K562 (cell line): Measurements from ENCODE around the gene C14orf180. TPM values are rescaled to one million over a fixed set of nuclear protein-coding genes. Genes with fewer than 3 reads are reported as not detected.

Source experiments
- ATAC-seq: fragments of 200-7000 bp; cut with Tn5 transposase; 3 replicates; pipeline ENCODE4 v1.9.1; 2020; ENCODE audit warnings: moderate library complexity
- BruUV-seq: library from RNA; stranded (reverse); fragments of 400-500 nt; replicated peaks from 2 replicates; lab custom pipeline; 2021; lab: Mats Ljungman, UMichigan
- CTCF ChIA-PET: fragments of 300-600 bp; formaldehyde crosslinking; extraction: SDS; loops from one replicate; lab custom pipeline; 2021; ENCODE audit warnings: low intra/inter-chr PET ratio; lab: Yijun Ruan, JAX
- POLR2A ChIA-PET: fragments of 300-600, 350-650 bp; sonication (Branson Sonifier 250); formaldehyde crosslinking; extraction: SDS; loops from one replicate; lab custom pipeline; 2021; ENCODE audit warnings: antibody characterized with exemption, inconsistent platforms; lab: Yijun Ruan, JAX
- DNase-seq, 4 experiments: peaks; one replicate each; pipeline versions ENCODE4 v3.0.0 to v3.0.0-alpha.2; 2011 to 2018; ENCODE audit warnings: low spot score in 3 of 4, mixed read lengths in 3 of 4; ENCODE audit errors: extremely low read depth in 1 of 4
- FAIRE-seq: peaks from 2 replicates; lab custom pipeline; 2011; peaks lifted over from hg19 to GRCh38; lab: Jason Lieb, UNC
- H2AFZ ChIP-seq: 2 replicates; pipeline ENCODE4 v1.6.0; 2011; ENCODE audit warnings: low read depth, low read length, control low read depth, inconsistent platforms
- H3K27ac ChIP-seq: fragments of 200-600 bp; 3 replicates; pipeline ENCODE4 v1.8.0; 2011; ENCODE audit warnings: low read depth, mild to moderate bottlenecking, control low read depth, inconsistent platforms, low read length, moderate library complexity, mixed read lengths; ENCODE audit errors: extremely low read depth
- H3K27me3 ChIP-seq, 2 experiments: fragments of 300-600 bp in 1 of 2; 2 replicates in 1 of 2; 3 replicates in 1 of 2; pipeline versions ENCODE4 v1.6.0 to v1.8.0; 2011; ENCODE audit warnings: inconsistent platforms in 2 of 2, low read length in 2 of 2, mild to moderate bottlenecking in 1 of 2, mixed read lengths in 1 of 2, moderate library complexity in 1 of 2; ENCODE audit not compliant: control insufficient read depth in 2 of 2, insufficient read depth in 2 of 2
- H3K36me3 ChIP-seq: fragments of 300-600 bp; 3 replicates; pipeline ENCODE4 v1.8.0; 2011; ENCODE audit warnings: mild to moderate bottlenecking, low read length, inconsistent platforms; ENCODE audit not compliant: control insufficient read depth, insufficient read depth
- H3K4me1 ChIP-seq, 2 experiments: fragments of 200-600 bp in 1 of 2; replicated peaks in 1 of 2; 2 replicates in 1 of 2; 3 replicates in 1 of 2; pipeline versions ENCODE4 v1.5.1 to v1.8.0; 2011; ENCODE audit warnings: inconsistent platforms in 2 of 2, low read length in 2 of 2, mild to moderate bottlenecking in 1 of 2, mixed read lengths in 1 of 2, moderate library complexity in 1 of 2; ENCODE audit not compliant: control insufficient read depth in 2 of 2, insufficient read depth in 2 of 2
- H3K4me2 ChIP-seq: 2 replicates; pipeline ENCODE4 v1.6.1; 2011; ENCODE audit warnings: low read length, control low read depth, inconsistent platforms, mixed read lengths; ENCODE audit not compliant: insufficient read depth
- H3K4me3 ChIP-seq: fragments of 200-600 bp; sonication (generic), shearing (Covaris generic); 2 replicates; pipeline ENCODE4 v1.5.1; 2016; ENCODE audit warnings: control low read depth, inconsistent platforms
- H3K79me2 ChIP-seq: fragments of 200-600 bp; 3 replicates; pipeline ENCODE4 v1.8.0; 2011; ENCODE audit warnings: low read length, inconsistent platforms; ENCODE audit not compliant: control insufficient read depth, insufficient read depth
- H3K9ac ChIP-seq, 2 experiments: 2 replicates each; pipeline versions ENCODE4 v1.6.0 to v1.6.1; 2011; ENCODE audit warnings: low read depth in 2 of 2, low read length in 2 of 2, control low read depth in 1 of 2, inconsistent platforms in 1 of 2, mild to moderate bottlenecking in 1 of 2, mixed read lengths in 1 of 2; ENCODE audit not compliant: insufficient read depth in 1 of 2
- H3K9me1 ChIP-seq: one replicate; pipeline ENCODE4 v1.6.0; 2011; ENCODE audit warnings: inconsistent platforms, mild to moderate bottlenecking, low read length, moderate library complexity; ENCODE audit not compliant: control insufficient read depth, insufficient read depth
- H3K9me3 ChIP-seq: replicated peaks from 2 replicates; pipeline ENCODE4 v1.5.1; 2011; ENCODE audit warnings: low read depth, low read length, inconsistent platforms; ENCODE audit not compliant: control insufficient read depth, insufficient read depth
- H4K20me1 ChIP-seq: replicated peaks from 2 replicates; pipeline ENCODE4 v1.6.1; 2011; ENCODE audit warnings: low read length, inconsistent platforms, mixed read lengths; ENCODE audit not compliant: control insufficient read depth, insufficient read depth
- E2F3 ChIP-seq: fragments of 250-450 bp; sonication (Bioruptor Pico); IDR thresholded peaks from 2 replicates; pipeline ENCODE4 v1.4.0; 2020; ENCODE audit warnings: mild to moderate bottlenecking
- EGR1 ChIP-seq: fragments of 450-650 bp; conservative IDR thresholded peaks from 2 replicates; pipeline ENCODE4 v1.6.1; 2017; ENCODE audit warnings: mild to moderate bottlenecking
- ILK ChIP-seq: fragments of 450-650 bp; IDR thresholded peaks from 2 replicates; pipeline ENCODE4 v1.6.1; 2016; ENCODE audit warnings: missing genetic modification characterization, low read depth, mild to moderate bottlenecking, missing compliant biosample characterization, moderate library complexity, borderline replicate concordance
- POLR3G ChIP-seq: IDR thresholded peaks from 2 replicates; pipeline ENCODE4 v1.6.1; 2011; ENCODE audit not compliant: insufficient read length, insufficient replicate concordance; ENCODE audit errors: extremely low read depth
- ZNF124 ChIP-seq: sonication (generic); formaldehyde crosslinking; IDR thresholded peaks from 2 replicates; pipeline ENCODE4 v1.8.1; 2022; ENCODE audit warnings: missing genetic modification reagents
- ZNF354B ChIP-seq: fragments of 250-450 bp; sonication (Bioruptor Pico); IDR thresholded peaks from 2 replicates; pipeline ENCODE4 v1.4.0; 2020
- ZNF41 ChIP-seq: fragments of 250-450 bp; sonication (Bioruptor Pico); conservative IDR thresholded peaks from 2 replicates; pipeline ENCODE4 v1.4.0; 2020; ENCODE audit warnings: mild to moderate bottlenecking
- ZNF778 ChIP-seq: fragments of 450-650 bp; formaldehyde crosslinking; IDR thresholded peaks from 2 replicates; pipeline ENCODE4 v1.4.0; 2020; ENCODE audit warnings: mild to moderate bottlenecking, moderate library complexity
- WGBS: fragments of 100-300 bp; shearing (Covaris generic); methylation state at CpG from one replicate; pipeline ENCODE4 v1.1.6; 2016; ENCODE audit warnings: low coverage, mixed read lengths; ENCODE audit not compliant: insufficient coverage; ENCODE audit errors: missing lambda C conversion rate; 5-methylcytosine and 5-hydroxymethylcytosine counted together
- in situ Hi-C: fragments of 300-500 bp; cut with MboI; formaldehyde crosslinking; loops from 4 replicates; pipeline ENCODE4 v1.15.0; 2018; ENCODE audit warnings: inconsistent platforms, mixed read lengths
- intact Hi-C: fragments of 100-400 bp; cut with micrococcal nuclease; formaldehyde crosslinking; loops from 2 replicates; pipeline ENCODE4 v1.14.2; 2022
- polyA plus RNA-seq, 8 experiments: library from polyadenylated mRNA; depleted of rRNA in 4 of 8; stranded (reverse) in 5 of 8; unstranded in 3 of 8; fragments of >200 nt; fragmentation: Nextera tagmentation in 2 of 8; fragmentation: Illumina TruSeq in 1 of 8; extraction: Ambion mirVana in 2 of 8; extraction: Trizol in 1 of 8; gene quantifications; 2 replicates each; pipeline versions ENCODE4 v1.2.1 to v1.2.3, GENCODE V29; 2011 to 2014; ENCODE audit warnings: inconsistent platforms in 1 of 8, missing spikeins in 1 of 8
- total RNA-seq, 7 experiments: library from RNA; depleted of rRNA in 6 of 7; stranded (reverse); fragments of >200 nt in 6 of 7; fragmentation: Illumina TruSeq in 2 of 7; extraction: Trizol in 2 of 7; gene quantifications; 2 replicates each; pipeline versions ENCODE4 v1.2.1 to v1.2.3, GENCODE V29; 2011 to 2021; ENCODE audit warnings: low replicate concordance in 1 of 7
- TF ChIP-seq, protein P1 (sequence below): fragments of 450-650 bp; conservative IDR thresholded peaks from 2 replicates; pipeline ENCODE4 v1.6.1; 2016; ENCODE audit warnings: missing genetic modification characterization, low read depth, mild to moderate bottlenecking, control low read depth, missing compliant biosample characterization
- TF ChIP-seq, protein P2 (sequence below): IDR thresholded peaks from 2 replicates; pipeline ENCODE4 v1.6.1; 2016; ENCODE audit warnings: missing genetic modification characterization, missing compliant biosample characterization

Gene C14orf180
- total and polyA plus RNA-seq, 9 of the 15 experiments (the other 6 are each of a cell fraction or from before 2014, with no cell fraction given), result not detected

DNA sequence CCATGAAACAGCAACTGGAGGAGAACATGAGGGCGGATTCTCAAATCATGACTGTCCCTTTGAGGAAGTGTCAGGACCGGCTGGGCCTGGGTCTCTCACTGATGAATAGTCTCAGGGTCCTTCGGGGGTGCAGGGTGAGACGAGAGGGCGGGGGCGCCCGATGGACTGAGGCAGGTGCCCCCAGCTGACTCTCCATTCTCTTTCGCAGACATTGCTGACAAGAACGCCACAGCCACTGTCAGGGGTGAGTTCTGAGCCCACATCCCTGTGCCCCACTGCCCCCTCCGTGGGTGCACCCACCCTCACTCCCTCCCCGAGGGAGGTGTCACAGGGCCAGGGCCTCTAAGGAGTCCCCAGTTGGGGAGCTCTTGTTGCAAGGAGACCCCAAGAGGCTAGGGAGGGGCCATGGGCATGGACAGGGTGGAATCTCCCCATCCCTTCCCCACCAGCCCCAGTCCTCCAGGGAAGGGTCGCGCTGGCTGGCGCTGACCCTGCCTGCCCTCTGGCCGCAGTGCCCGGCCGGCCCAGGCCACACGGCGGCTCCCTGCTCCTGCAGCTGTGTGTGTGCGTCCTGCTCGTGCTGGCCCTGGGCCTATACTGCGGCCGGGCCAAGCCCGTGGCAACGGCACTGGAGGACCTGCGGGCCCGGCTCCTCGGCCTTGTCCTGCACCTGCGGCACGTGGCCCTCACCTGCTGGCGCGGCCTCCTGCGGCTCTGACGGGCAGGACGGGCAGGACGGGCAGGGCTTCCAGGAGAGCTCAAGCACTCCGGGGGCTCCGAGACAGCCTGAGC is 8.7 kb downstream of the C14orf180 start:
- TF ChIP-seq ZNF41 (CRISPR knock-in tag) (no peak), POLR3G (no peak), ZNF778 (CRISPR knock-in tag) (no peak), ZNF124 (CRISPR knock-in tag) (no peak), ILK (tag) (no peak), EGR1 (no peak), E2F3 (CRISPR knock-in tag) (no peak), ZNF354B (CRISPR knock-in tag) (no peak)
- TF ChIP-seq, protein P1, sequence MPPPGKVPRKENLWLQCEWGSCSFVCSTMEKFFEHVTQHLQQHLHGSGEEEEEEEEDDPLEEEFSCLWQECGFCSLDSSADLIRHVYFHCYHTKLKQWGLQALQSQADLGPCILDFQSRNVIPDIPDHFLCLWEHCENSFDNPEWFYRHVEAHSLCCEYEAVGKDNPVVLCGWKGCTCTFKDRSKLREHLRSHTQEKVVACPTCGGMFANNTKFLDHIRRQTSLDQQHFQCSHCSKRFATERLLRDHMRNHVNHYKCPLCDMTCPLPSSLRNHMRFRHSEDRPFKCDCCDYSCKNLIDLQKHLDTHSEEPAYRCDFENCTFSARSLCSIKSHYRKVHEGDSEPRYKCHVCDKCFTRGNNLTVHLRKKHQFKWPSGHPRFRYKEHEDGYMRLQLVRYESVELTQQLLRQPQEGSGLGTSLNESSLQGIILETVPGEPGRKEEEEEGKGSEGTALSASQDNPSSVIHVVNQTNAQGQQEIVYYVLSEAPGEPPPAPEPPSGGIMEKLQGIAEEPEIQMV (tag), result no peak
- TF ChIP-seq, protein P2, sequence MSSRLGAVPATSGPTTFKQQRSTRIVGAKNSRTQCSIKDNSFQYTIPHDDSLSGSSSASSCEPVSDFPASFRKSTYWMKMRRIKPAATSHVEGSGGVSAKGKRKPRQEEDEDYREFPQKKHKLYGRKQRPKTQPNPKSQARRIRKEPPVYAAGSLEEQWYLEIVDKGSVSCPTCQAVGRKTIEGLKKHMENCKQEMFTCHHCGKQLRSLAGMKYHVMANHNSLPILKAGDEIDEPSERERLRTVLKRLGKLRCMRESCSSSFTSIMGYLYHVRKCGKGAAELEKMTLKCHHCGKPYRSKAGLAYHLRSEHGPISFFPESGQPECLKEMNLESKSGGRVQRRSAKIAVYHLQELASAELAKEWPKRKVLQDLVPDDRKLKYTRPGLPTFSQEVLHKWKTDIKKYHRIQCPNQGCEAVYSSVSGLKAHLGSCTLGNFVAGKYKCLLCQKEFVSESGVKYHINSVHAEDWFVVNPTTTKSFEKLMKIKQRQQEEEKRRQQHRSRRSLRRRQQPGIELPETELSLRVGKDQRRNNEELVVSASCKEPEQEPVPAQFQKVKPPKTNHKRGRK (tag), result no peak
- no peaks in the 10 kb centered on the region for H3K36me3 ChIP-seq
- intact Hi-C loops, result no loop called here
- no peak overlapping the region for H3K9ac ChIP-seq
- peaks cover 2 to 33% of the 10 kb centered on the region in 2 experiments; a peak in 4 of 5 replicates for H3K4me1 ChIP-seq
- H3K9me3 ChIP-seq, result no peaks in the 10 kb centered on the region
- H3K4me2 ChIP-seq, result no peak overlapping the region
- H3K9me1 ChIP-seq, result no peaks in the 10 kb centered on the region
- BruUV-seq, result no TSS peak
- no peak overlapping the region for H3K27ac ChIP-seq
- DNase-seq (no peak), FAIRE-seq (no peak), ATAC-seq (no peak)
- WGBS, result 9% methylated on average over 22 of the region's 38 CpGs
- CTCF ChIA-PET, result no interaction called here
- H3K79me2 ChIP-seq, result no peaks in the 10 kb centered on the region
- no peak overlapping the region for H2AFZ ChIP-seq
- POLR2A ChIA-PET, result no interaction called here
- in situ Hi-C loops, result no loop called here
- no peak overlapping the region for H3K4me3 ChIP-seq
- peaks cover 9 to 42% of the 10 kb centered on the region in 2 experiments; a peak in 3 of 5 replicates for H3K27me3 ChIP-seq
- H4K20me1 ChIP-seq, result peaks cover 6% of the 10 kb centered on the region; the same call in 1 of the 2 replicates
